ENCODE results near the gene SELENON.
A peak's percentile ranks its signal among the peaks of the same experiment; 100 is the strongest.

The SELENON gene

DNA sequence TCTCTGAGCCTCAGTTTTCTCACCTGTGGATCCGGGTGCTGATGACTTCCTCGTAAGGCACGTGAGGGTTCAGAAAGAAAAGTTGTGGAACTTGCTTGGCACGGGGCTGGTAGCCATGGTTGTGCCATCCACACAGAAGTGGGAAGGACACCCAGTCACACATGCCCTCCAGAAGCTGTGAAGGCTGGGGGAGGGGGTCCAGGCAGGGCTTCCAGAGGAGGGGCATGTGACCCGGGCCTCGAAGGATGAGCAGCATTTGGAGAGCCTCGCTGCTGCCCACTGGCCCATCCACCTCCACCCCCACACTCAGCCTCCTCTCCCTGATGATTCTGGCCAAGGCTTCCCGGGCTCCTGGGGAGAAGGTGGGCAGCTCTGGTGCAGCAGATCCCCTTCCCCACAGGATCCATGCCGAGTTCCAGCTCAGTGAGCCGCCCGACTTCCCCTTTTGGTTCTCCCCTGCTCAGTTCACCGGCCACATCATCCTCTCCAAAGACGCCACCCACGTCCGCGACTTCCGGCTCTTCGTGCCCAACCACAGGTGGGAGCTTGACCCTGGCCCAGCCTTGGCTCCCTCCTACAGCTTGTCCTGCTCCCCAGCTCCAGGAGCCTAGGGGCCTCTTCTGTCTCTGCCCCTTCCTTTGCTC, 9.4 kb downstream of the SELENON start:
- no peak for DNase-seq (ENCODE audit: low read depth, low spot score)

- peak; percentile 23 for DNase-seq (ENCODE audit: low read depth, low spot score)
Measured at GRCh38 chr1:25809929-25810328, 9.9 kb downstream of the SELENON start.

DNA sequence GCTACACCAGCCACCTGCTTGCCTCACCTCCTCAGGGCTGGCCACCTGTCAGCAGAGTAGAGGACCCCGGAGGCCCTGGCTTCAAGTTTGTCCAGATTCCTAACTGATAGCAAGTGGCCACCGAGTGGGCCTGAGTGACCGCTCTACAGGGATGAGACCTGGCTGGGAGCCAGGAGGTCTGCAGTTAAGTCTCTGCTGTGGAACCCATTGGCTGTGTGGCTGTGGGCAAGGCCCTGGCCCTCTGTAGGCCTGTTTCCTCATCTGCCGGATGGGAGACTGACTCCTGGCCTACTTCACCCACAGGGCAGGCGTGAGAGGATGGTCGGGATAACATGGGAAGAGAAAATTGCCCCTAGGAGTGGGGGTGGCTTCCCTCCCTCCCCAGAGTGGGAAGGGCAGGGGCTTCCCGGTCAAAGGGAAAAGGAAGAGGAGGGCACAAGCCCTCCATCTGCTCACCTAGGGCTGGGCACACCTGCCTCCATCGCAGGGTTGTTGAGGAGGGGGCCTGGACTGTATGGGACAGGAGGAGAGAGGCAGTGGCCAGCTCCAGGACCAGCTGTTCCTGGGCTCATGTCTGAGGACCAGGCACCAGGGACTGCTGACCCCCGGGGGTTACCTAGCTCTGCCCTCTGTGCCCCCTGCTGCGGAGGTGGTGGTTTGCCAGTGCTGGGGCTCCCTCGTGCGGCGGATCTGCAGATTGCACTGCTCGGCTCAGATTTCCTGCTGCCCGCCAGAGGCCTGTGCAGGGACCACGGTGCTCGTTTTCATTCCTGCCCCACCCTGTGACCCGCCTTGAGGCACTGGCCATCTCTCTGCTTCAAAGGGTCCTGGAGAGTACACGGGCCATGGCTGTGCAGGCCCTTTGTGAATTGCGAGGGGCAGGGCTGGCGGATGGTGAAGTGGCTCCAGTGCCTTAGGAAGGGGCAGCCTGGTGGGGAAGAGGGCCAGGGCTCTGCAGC, 10.6 kb downstream of the SELENON start:
- DNase-seq (ENCODE audit: low read depth, low spot score), result peak; percentile 93

DNA sequence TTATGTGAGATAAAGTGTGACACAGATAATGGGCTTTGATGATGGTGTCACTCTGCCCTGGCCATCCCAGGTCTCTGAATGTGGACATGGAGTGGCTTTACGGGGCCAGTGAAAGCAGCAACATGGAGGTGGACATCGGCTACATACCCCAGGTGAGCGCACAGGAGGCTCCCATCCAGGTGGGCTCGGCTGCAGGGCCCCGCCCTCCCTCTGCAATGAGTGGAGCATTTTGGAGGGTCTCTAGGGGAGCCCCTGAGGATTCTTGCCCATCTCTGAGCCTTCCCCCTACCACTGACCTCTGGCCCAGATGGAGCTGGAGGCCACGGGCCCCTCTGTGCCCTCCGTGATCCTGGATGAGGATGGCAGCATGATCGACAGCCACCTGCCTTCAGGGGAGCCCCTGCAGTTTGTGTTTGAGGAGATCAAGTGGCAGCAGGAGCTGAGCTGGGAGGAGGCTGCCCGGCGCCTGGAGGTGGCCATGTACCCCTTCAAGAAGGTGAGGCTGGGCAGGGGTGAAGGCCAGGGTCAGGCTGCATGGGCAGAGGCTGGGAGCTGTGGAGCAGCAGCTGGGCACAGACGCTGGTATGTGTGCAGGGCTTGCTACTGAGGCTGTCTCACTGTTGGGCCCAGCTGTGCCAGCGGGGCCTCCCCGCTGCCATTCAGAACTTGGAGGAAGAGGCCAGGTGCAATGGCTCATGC, 11.5 kb downstream of the SELENON start:
- no peak for DNase-seq (ENCODE audit: low read depth, low spot score)

GRCh38 chr1:25813071-25813733, 13.2 kb downstream of the SELENON start:
- DNase-seq (ENCODE audit: low read depth, low spot score), result no peak

DNA sequence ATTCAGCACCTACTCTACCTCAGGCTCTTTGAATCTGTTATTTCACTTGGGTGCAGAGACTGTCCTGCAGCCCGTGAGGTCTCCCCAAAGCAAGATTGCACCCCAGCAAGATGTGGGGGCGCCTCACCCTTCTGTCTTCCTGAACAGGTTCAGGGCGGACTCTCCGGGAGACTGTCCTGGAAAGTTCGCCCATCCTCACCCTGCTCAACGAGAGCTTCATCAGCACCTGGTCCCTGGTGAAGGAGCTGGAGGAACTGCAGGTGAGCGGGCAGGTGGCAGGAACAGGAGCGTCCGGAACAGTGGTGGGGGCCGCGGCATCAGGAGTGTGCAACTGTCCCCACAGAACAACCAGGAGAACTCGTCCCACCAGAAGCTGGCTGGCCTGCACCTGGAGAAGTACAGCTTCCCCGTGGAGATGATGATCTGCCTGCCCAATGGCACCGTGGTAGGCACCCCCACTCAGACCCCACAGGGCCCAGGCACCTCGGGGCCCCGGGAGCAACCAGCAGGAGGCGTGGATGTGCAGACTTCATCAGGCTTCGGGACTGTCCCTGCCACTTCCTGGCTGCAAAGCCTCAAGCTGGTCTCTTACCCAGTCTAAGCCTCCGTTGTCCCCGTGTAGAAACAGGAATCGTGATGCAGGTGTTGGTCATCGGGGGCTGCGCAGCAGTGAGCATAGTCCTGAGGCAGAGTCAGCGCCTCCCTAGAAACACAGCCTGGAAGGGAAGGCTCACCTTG, 13.9 kb downstream of the SELENON start:
- no peak for DNase-seq (ENCODE audit: low read depth, low spot score)

GRCh38 chr1:25814549-25815087, 14.6 kb downstream of the SELENON start:
- no peak for DNase-seq (ENCODE audit: low read depth, low spot score)

DNA sequence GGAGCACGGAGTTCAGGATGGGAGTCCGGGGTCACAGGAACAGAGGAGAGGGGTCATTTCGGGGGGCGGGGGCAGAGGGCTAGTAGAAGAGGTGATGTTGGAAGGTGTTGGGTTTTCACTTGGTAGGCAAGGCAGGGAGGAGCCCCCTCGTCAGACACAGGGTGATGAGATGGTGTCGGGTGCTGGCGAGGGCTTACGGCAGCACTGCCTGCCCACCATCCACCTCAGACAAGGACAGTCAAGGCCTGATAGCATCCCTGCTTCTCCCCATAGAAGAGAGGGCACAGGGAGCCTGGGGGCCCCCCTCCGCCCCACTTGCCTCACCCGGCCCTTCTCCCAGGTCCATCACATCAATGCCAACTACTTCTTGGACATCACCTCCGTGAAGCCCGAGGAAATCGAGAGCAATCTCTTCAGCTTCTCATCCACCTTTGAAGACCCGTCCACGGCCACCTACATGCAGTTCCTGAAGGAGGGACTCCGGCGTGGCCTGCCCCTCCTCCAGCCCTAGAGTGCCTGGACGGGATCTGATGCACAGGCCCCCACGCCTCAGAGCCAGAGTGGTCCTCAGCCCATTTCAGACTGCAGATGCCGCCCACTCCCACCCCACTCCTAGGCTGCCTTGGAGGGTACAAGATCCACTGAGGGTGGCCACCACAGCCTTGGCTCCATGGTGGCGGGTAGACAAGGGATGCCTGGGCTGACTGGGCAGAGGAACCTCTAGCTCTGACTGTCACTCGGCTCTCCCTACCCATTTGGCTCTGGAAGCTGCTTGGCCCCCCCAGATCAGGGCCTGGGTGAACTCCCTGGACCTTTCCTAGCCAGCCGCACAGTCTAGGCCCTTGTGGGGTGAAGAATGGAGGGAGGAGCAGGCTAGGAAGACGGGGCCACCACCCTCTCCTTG, 15.5 kb downstream of the SELENON start:
- no peak for DNase-seq (ENCODE audit: low read depth, low spot score)

DNA sequence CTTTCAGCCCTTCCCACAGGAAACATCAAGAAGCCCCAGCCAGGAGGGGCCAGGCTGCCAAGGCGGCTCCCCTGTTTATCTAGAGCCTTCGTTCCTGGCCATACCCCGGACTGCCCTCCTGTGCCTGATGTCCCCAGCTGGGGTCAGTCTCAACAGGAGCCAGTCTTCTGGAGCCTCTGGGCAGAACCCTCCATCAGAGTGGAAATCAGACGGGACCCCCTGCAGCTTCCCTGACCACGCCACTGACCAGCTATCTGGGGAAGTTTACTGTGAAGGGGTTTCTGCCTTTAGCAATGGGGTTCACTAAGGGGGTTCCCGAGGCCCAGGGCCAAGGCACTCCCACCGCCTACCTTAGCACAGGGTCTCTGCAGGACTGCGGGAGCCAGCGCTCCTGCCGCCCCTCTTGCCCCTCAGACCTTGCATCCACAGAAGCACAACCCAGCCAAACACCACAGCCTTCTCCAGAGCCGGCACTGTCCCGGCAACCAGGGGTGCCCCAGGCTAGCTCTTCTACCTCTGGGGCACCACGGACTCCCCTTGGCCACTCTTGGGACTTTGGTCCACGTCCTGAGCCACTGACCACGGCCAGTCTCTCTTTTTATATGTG, 16.2 kb downstream of the SELENON start:
- DNase-seq (ENCODE audit: low read depth, low spot score), result no peak

DNA sequence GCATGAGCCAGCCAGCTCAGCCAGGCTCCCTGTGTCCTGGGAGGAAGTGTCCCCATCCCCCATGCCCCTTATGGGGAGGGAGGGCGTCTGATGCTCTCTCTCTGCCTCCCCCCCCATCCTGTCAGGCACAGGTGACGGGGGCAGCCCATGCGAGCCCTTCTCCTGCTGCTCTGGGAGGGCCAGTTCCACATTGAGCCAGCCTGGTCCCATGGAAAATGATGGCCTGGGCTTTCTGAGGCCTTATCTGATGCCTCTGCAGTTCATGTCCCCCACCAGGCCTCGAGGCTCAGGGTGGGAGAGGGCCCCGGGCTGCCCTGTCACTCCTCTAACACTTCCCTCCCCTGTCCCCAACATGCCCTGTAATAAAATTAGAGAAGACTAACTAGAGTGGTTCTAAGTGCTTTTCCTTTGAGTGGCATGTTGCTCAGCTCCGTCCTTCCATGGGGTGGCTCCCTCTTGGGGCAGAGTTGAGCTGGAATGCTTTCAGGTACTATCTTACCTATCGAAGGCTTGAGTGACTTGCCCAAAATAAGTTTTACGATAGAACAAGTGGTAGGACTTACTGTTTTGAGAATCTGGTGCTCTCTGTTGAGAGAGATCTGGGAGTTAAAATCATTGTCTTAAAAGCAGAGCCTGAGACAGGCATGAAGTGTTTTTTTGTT, 18.0 kb downstream of the SELENON start:
- DNase-seq (ENCODE audit: low read depth, low spot score), result peak; percentile 69

DNA sequence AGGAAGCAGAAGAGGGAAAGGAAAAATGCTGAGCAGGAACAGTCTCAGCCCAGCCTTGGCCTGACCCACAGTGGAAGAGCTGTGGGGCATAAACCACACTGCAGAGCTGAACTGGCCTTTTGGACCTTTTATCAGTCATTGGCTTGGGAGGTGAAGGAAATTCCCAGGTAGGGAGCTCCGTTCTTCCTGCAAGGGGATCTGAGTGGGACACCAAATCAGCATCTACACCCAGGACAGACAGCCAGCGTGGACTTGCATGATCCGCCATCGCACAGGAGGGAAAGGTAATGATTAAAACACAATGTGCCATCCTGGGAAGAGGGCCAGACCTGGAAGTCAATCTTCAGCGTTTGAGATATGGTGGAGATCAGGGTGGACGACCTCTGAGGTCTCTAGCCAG, 18.6 kb downstream of the SELENON start:
- no peak for DNase-seq (ENCODE audit: low read depth, low spot score)

DNA sequence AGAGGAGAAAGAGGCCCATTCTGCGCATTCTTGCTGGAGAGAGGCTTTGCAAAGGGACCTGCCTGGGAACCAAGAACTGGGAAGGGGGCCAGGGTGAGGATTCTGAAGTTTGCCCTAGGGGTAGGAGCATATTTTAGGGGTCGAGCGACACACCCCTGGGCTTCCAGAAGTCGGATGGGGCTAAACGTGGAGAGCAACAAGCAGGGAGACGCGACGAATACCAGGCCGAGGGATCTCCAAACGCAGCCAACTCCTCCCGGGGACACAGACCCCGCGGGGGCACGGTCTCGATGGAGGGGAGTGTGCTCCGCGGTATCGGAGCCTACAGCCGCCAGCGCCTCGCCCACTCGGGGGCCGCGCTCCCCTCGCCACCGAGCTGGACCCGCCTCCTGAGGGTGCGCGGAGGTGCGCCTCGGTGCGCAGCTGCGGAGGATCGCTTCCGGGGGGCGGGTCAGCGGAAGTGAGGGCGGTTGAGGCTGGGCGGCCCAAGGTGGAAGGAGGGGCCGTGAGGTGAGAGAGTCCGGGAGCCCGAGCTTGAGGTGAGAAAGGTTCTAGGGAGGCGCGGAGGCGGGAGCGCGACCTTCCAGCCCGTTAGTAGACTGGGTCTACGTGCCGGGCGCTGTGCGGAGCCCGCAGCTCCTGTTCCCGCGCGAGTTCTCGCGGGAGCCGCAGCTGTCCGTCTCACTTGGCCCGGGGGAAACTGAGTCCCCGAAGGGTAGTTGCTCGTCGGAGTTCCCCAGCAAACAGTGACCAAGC, 19.7 kb downstream of the SELENON start, which contains the start of gene MTFR1L:
Gene MTFR1L (plus strand): TSS at position 464 of the 756 bp plus-strand sequence. CDS start 3,151 bp downstream, outside the sequence.
- DNase-seq (ENCODE audit: low read depth, low spot score), result peak; percentile 90

- peak; percentile 73 for DNase-seq (ENCODE audit: low read depth, low spot score)
Measured at GRCh38 chr1:25820247-25821111, 20.5 kb downstream of the SELENON start.

- no peak for DNase-seq (ENCODE audit: low read depth, low spot score)
Measured at GRCh38 chr1:25821112-25821476, 21.1 kb downstream of the SELENON start.

DNA sequence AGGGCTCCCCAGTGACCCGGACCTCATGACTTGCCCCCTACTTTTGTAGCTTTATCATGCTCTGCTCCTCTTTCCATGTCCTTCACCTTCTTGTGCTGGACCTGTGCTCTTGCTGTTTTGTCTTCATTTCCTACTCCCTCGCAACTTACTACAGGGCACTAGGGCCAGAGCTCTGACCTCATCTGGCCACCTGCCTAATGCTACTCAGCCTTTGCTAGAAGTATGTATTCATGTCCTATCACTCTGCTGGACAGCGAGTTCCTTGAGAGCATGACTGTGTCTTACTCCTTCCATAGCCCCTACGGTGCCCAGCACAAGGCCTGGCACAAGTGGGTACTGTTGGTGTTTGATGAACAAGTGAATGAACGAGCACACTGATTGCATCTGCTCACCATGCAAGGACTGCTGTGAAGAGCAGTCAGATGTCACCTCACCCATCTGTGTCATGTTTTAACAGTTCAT, 21.7 kb downstream of the SELENON start:
- no peak for DNase-seq (ENCODE audit: low read depth, low spot score)

DNA sequence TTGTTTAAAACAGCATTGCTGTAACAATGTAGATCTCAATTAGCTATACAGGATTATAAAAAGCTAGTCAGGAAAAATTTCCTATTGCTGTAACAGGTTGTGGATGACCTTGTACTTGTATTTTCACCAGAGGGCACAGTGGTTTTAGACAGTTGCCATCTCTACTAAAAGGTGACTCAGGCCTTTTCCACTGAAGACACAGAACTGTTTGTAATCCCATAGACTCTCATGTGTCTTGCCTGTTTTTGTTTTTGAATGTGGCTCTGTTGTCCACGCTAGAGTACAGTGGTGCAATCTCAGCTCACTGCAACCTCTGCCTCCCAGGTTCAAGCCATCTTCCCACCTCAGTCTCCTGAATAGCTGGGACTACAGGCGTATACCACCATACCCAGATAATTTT, 25.6 kb downstream of the SELENON start:
- no peak for DNase-seq (ENCODE audit: low read depth, low spot score)

GRCh38 chr1:25826571-25826970, 26.6 kb downstream of the SELENON start:
- no peak for DNase-seq (ENCODE audit: low read depth, low spot score)
